ENCODE results near the gene FCER1G. TPM values are rescaled to one million over a fixed set of nuclear protein-coding genes. Genes with fewer than 3 reads are reported as not detected.

FCER1G gene
- total RNA-seq, 1 experiment from 2014 or later: 0.77 TPM

GRCh38 chr1:161177112-161177935 lies 37.8 kb upstream of the FCER1G start, which contains the start of gene B4GALT3:
Gene B4GALT3, minus strand, starts transcription at chr1:161177507. Its CDS starts 1,447 bp downstream, at chr1:161176060.
- ChIA-PET POLR2A (interaction anchor here (0.5 to 2.0 kb wide), 2 partner anchors 23 to 48 kb away, joined by 5 to 8 read pairs; partner anchors contain the start of gene UFC1), CTCF (interaction anchor here (1.5 kb wide), 1 partner anchor 11 kb away, joined by 3 read pairs; the partner anchor contains the start of gene PPOX)
- no peaks in the 10 kb centered on the region for H3K27me3 ChIP-seq (ENCODE audit: control insufficient read depth, insufficient read depth, low read length)
- DNase-seq (ENCODE audit: low read depth, low spot score) (no peak), ATAC-seq (peak; percentile 98)
- H3K4me3 ChIP-seq (ENCODE audit: low read depth in 2 of 2, low read length in 2 of 2): peak within 1 kb of the TSS; percentile 82 to 90
- intact Hi-C loops (cut with micrococcal nuclease; ENCODE audit: unreplicated experiment): no loop called here
- H3K4me1 ChIP-seq (ENCODE audit: control insufficient read depth, insufficient read depth, low read length): peaks cover 10% of the 10 kb centered on the region
- H3K36me3 ChIP-seq (ENCODE audit: control insufficient read depth, insufficient read depth, low read length): peaks cover 21% of the 10 kb centered on the region
- TF ChIP-seq POLR2AphosphoS5 (IDR thresholded peaks at IDR 0.05; ENCODE audit: low read depth, low read length) (peak; percentile 94), TCF7L2 (IDR thresholded peaks at IDR 0.05; ENCODE audit: low read depth, low read length) (no peak), SIN3A (IDR thresholded peaks at IDR 0.05; ENCODE audit: borderline replicate concordance, insufficient read depth, low read depth, low read length) (peak; percentile 59; the same call in 1 of the 2 replicates), REST (IDR thresholded peaks at IDR 0.05; ENCODE audit: insufficient read depth in 1 of 2, low read depth in 2 of 2, low read length in 1 of 2) (no peak), CTCF (IDR thresholded peaks at IDR 0.05) (no peak)
- TSS peak; percentile 82 for BruUV-seq (replicated peaks)
- H3K9me3 ChIP-seq (ENCODE audit: control insufficient read depth, insufficient read depth, low read depth, low read length): no peaks in the 10 kb centered on the region
- in situ Hi-C loops (cut with HindIII; ENCODE audit: low pct_unique_long_range_greater_than_20kb, low sequenced_read_pairs): no loop called here
- H3K27ac ChIP-seq (ENCODE audit: low read length): peak within 1 kb of the TSS; percentile 93

GRCh38 chr1:161177936-161178244 lies 37.2 kb upstream of the FCER1G start:
- BruUV-seq (replicated peaks): no TSS peak
- ATAC-seq (no peak), DNase-seq (ENCODE audit: low read depth, low spot score) (no peak)
- Histone ChIP-seq H3K4me3 (ENCODE audit: low read depth in 2 of 2, low read length in 2 of 2) (peak overlapping the region; percentile 82 to 90), H3K27me3 (ENCODE audit: control insufficient read depth, insufficient read depth, low read length) (no peaks in the 10 kb centered on the region), H3K36me3 (ENCODE audit: control insufficient read depth, insufficient read depth, low read length) (peaks cover 16% of the 10 kb centered on the region), H3K4me1 (ENCODE audit: control insufficient read depth, insufficient read depth, low read length) (peaks cover 10% of the 10 kb centered on the region), H3K9me3 (ENCODE audit: control insufficient read depth, insufficient read depth, low read depth, low read length) (no peaks in the 10 kb centered on the region), H3K27ac (ENCODE audit: low read length) (peak overlapping the region; percentile 93)
- no peak for TF ChIP-seq POLR2AphosphoS5 (IDR thresholded peaks at IDR 0.05; ENCODE audit: low read depth, low read length)
- TF ChIP-seq CTCF (IDR thresholded peaks at IDR 0.05): no peak
- no peak for TF ChIP-seq TCF7L2 (IDR thresholded peaks at IDR 0.05; ENCODE audit: low read depth, low read length)
- no peak for TF ChIP-seq REST (IDR thresholded peaks at IDR 0.05; ENCODE audit: insufficient read depth in 1 of 2, low read depth in 2 of 2, low read length in 1 of 2)
- TF ChIP-seq SIN3A (IDR thresholded peaks at IDR 0.05; ENCODE audit: borderline replicate concordance, insufficient read depth, low read depth, low read length): no peak
- intact Hi-C loops (cut with micrococcal nuclease; ENCODE audit: unreplicated experiment): no loop called here
- ChIA-PET CTCF (interaction anchor here (1.5 kb wide), 1 partner anchor 12 kb away, joined by 3 read pairs; the partner anchor contains the start of gene PPOX), POLR2A (interaction anchor here (2.0 kb wide), 1 partner anchor 23 kb away, joined by 5 read pairs; the partner anchor contains the start of gene UFC1)
- in situ Hi-C loops (cut with HindIII; ENCODE audit: low pct_unique_long_range_greater_than_20kb, low sequenced_read_pairs): no loop called here
